C4-2B (cell line): Measurements from ENCODE around the gene UPK3B.
"Not testable (repeated sequence)": the region's sequence is repeated elsewhere in the genome, so short reads cannot be mapped to it uniquely, and the experiment has no call there.

ENCODE experiments used
- ZFX ChIP-seq: fragments of 450-650 bp; IDR thresholded peaks from 2 replicates; pipeline ENCODE4 v1.6.1; 2017
- TF ChIP-seq, protein P1 (sequence below): fragments of 450-650 bp; conservative IDR thresholded peaks from 2 replicates; pipeline ENCODE4 v1.5.1; 2017; ENCODE audit warnings: mild to moderate bottlenecking

GRCh38 chr7:76464959-76465358, 45.4 kb upstream of the UPK3B start:
- TF ChIP-seq, protein P1, sequence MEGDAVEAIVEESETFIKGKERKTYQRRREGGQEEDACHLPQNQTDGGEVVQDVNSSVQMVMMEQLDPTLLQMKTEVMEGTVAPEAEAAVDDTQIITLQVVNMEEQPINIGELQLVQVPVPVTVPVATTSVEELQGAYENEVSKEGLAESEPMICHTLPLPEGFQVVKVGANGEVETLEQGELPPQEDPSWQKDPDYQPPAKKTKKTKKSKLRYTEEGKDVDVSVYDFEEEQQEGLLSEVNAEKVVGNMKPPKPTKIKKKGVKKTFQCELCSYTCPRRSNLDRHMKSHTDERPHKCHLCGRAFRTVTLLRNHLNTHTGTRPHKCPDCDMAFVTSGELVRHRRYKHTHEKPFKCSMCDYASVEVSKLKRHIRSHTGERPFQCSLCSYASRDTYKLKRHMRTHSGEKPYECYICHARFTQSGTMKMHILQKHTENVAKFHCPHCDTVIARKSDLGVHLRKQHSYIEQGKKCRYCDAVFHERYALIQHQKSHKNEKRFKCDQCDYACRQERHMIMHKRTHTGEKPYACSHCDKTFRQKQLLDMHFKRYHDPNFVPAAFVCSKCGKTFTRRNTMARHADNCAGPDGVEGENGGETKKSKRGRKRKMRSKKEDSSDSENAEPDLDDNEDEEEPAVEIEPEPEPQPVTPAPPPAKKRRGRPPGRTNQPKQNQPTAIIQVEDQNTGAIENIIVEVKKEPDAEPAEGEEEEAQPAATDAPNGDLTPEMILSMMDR: not testable (repeated sequence)
- TF ChIP-seq ZFX: not testable (repeated sequence)
